Posterior cingulate gyrus (tissue), 11 donors: ENCODE results near the gene STAMBP.
A peak's percentile ranks its signal among the peaks of the same experiment; 100 is the strongest.
"Not testable (repeated sequence)": the region's sequence is repeated elsewhere in the genome, so short reads cannot be mapped to it uniquely, and the experiment has no call there.

Experiments
- DNase-seq, 10 donors: peaks; one replicate each; pipeline versions ENCODE4 v3.0.0 to v3.0.0-alpha.2; 2020 to 2021; ENCODE audit warnings: mixed read lengths in 3 of 10
- intact Hi-C: fragments of 100-400 bp; cut with DNase I; formaldehyde crosslinking; loops from one replicate; pipeline ENCODE4 v1.15.1; 2023

STAMBP gene

GRCh38 chr2:73828818-73829570 is at the start of gene STAMBP:
TSS of gene STAMBP (plus strand) at chr2:73828961. CDS start at chr2:73830857, 1,896 bp downstream.
- peak; percentile 96 to 100 (median 98) for DNase-seq
- intact Hi-C loops, result no loop called here

DNA sequence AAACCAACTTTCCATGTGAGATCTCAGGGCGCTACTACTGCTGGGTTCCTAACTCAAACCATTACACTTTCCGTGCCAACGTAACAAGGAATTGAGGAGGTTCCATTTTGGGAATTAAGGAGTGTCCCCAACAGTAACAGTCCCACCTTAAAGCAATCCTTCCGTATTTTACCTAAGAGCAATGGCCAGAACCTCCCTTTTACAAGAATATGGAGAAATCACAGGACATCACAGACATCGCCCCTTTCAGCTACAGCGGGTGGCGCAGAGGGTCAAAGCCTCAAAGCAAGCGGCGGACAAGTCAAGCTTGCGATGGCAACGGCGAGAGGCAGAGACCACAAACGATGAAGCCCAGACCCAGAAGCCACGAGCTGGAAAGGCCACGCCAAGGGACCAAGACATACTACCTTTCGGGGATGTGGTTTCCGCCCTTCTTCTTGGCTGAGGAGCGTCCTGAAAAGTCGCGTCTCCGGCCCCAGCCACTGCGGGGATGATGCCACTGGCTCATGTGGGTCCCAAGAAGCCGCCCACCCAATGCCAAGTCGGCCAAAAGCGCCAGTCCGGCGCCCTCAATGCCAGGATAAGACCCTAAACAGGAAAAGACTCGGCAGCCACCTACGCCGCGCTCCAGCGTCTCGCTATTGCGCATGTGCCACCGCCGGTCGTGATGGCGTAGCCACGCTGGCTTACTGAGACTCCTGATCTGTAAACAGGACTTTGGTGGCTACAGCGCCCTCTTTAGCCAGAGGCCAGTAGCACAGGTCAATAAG is 49.1 kb upstream of the STAMBP start, which contains the start of gene DUSP11:
Gene DUSP11, minus strand, starts transcription at position 637 of the 770 bp plus-strand sequence. Its CDS starts 129 bp downstream, at position 508.
- intact Hi-C loops, result no loop called here
- DNase-seq, result peak; percentile 89 to 99 (median 96)

DNA sequence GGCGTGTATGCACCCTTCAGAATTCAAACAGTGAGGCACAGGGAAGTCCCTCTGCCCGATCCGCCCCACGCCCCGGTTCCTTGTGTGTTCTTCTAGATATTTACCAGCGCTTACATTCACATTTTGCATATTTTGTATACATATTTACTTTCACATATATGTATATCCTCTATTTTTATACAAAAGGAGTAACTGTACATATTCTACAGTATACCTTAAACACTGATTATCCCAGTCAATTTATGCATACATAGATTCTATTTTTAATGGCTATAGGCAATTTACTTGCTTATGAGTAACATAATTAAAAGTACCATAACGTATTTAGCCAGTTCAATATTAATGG is 48.6 kb upstream of the STAMBP start:
- intact Hi-C loops, result no loop called here
- no peak for DNase-seq

- intact Hi-C loops, DNase-seq: not testable (repeated sequence)
Observed at GRCh38 chr2:73783402-73783801, 45.4 kb upstream of the STAMBP start.

DNA sequence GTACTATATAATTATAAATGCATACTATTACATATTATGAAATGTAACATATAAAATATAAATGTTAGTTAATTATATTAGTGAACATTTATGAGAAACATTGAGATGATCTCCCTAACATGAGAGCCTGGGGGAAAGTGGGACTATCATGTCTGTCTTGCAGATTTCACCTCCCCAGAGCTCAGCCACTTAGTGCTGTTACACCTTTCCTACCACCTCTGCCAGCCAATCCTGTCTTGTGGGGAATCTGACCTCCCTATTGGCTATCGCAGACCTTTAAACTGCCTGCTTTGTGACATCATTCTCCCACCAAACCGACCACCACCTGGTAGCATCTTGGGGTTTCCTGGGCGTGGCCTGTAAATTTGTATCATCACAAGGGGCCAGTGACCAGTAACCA is 44.9 kb upstream of the STAMBP start, which contains the start of gene C2orf78:
Gene C2orf78, plus strand, starts transcription at position 301 of the 400 bp plus-strand sequence. CDS start 127 bp downstream, outside the sequence.
- DNase-seq, intact Hi-C loops: not testable (repeated sequence)

- no peak for DNase-seq
- intact Hi-C loops, result no loop called here
Observed at GRCh38 chr2:73811878-73812277, 16.9 kb upstream of the STAMBP start.

GRCh38 chr2:73812635-73813034 is 16.1 kb upstream of the STAMBP start:
- intact Hi-C loops, result no loop called here

DNA sequence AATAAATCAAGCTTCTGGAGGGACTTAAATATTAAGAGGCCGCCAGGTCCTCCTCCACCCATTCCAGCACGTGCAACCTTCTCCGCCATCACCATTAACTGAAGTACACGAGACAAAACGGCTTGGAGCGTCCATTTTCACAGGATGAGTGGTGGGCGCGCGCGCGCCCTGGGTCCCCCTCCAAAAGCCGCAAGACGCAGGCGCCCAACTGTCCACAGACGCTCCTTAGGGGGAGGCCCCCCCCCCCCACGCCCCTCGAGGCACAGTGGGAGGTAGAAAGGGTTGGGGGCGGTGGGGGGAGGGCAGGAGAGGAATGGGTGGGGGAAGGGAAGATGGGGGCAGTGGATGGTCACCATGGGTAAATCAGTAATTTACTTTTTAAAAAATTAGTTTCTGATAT is 10.5 kb upstream of the STAMBP start:
- no peak for DNase-seq
- intact Hi-C loops, result no loop called here

More at GRCh38 chr2:73812635-73813034, 16.1 kb upstream of the STAMBP start:
- no peak for DNase-seq

- no peak for DNase-seq
- intact Hi-C loops, result no loop called here
Observed at GRCh38 chr2:73821227-73821626, 7.5 kb upstream of the STAMBP start.

- intact Hi-C loops, result no loop called here
Observed at GRCh38 chr2:73821669-73822068, 7.1 kb upstream of the STAMBP start.

GRCh38 chr2:73822276-73822675 is 6.5 kb upstream of the STAMBP start:
- intact Hi-C loops, result no loop called here

More at GRCh38 chr2:73821669-73822068, 7.1 kb upstream of the STAMBP start:
- DNase-seq, result no peak

DNA sequence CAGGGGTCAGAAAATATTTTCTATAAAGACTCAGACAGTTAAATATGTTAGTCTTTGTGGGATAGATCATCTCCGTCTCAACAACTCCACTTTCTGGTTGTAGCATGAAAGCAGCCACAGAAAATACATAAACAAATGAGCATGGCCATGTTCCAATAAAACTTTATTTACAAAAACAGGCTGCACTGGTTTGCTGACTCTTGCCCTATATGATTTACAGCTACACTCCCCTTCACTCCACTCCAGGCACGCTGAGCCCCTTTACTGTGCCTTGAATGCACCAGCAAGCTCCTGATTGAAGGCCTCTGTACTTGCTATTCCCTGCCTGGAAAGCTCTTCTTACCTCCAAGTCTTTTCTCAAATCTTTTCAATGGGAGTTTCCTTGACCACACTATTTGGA is 5.8 kb upstream of the STAMBP start:
- intact Hi-C loops, result no loop called here
- DNase-seq, result no peak

More at GRCh38 chr2:73822276-73822675, 6.5 kb upstream of the STAMBP start:
- no peak for DNase-seq

DNA sequence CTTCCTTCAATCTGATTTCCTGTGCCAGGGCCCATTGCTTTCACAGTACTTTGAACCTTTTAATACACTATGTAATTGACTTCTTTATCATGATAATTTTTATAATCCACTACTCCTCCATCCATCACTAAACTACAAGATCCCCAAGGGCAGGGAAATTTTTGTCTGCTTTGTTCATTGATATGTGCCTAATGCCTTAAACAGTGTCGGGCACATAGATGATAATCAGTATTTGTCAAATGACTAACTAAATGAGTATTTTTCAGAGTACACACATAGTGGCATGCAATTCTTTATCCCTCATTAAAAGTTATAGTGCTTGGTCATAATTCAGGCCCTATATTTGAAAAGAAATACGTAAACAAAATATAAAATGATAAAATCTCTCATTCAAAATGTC is 5.3 kb upstream of the STAMBP start:
- DNase-seq, result no peak
- intact Hi-C loops, result no loop called here

DNA sequence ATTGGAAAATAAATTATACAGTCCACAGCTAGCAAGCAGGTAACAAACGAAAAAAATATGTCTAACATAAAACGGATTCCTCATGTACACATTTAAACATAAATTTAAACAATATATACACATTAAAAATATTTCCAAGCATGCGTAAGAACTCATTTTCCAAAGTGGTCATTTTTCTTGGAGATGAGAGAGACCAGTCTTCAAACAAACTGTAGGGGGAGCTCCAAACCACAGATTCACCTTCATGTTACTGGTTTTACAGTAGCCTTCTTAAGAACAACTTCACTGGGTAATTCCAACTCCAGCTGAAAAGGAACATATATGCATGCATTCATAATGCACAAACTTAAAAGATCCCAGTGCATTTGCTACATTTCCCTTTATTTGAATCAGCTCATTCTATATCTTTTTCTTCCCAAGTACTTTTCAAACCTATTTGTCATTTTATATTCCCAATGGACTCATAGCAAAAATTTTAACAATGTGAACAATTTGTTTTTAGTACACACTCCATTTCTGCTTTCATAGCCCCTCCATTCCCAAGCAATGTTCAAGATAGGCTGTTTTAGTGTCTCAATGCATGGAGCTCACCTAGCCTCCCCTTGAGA is 4.7 kb upstream of the STAMBP start:
- peak in 2 of 10 donors; percentile 14 to 29 for DNase-seq
- intact Hi-C loops, result no loop called here

DNA sequence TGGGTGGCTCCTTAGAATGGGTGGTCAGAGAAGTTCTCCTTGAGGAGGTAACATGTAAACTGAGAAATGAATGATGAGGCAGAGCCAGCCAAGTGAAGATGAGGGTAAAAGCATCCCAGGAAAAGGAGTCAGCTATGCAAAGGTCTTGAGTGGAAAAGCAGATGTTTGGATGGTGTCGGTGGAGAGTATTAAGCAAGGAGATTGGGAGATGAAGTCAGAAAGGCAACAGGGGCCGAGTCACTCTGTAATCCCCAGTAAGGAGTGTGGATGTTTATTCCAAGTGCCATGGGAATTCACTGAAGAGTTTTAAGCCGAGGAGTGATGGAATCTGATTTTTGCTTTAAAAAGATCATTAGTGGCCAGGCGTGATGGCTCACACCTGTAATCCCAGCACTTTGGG is 3.4 kb upstream of the STAMBP start:
- intact Hi-C loops, result no loop called here
- no peak for DNase-seq

GRCh38 chr2:73827018-73827417 is 1.7 kb upstream of the STAMBP start:
- intact Hi-C loops, result no loop called here
- no peak for DNase-seq

DNA sequence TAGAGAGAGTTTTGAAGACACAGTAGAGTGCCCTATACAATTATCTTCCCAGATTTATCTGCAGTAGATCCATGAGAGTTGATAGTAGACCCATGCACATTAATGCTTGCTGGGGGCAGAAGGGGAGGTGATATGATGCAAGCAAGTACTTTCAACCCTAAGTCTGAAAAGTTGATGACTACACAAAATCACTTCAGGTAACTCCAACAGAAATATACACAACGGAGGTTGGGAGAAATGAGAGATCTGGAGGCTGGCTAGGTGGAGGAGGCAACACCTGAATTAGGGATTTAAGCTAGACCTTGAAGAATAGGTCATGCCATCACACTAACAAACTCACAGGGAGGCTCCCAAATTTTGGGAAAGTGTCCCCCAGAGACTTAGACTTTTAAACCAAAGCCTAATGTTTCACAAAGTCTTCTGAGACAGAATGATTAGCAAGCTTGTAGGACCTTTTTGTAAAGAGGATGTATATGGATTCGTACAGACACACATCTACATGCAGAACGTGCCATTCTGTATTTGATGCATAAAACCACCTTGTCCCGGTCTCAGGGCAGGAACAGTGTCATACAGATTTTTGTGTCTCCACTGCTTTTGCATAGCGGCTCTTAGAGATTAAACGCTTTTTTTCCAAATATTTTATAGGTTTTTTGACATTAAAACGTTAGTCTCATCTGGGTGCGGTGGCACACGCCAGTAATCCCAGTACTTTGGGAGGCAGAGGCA is 937 bp upstream of the STAMBP start:
- intact Hi-C loops, result no loop called here
- no peak for DNase-seq

DNA sequence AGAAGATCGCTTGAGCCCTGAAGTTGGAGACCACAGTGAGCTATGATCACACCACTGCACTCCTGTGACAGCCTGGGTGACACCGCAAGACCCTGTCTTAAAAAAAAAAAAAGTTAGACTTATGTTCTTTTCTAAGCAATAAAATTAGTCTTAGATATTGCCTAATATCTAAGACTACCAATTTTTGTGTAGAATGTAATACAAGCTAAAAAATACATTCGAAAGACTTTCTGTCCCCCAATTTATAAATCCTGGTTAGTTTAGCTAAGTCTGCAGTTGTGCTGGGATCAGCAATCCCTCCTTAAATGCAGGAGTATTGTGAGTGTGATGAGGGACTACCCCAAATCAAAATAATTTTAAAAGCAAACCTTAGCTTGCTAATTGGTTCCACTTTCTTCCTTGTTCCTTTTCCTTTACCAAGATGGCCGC is 358 bp upstream of the STAMBP start:
- DNase-seq, result no peak
- intact Hi-C loops, result no loop called here

DNA sequence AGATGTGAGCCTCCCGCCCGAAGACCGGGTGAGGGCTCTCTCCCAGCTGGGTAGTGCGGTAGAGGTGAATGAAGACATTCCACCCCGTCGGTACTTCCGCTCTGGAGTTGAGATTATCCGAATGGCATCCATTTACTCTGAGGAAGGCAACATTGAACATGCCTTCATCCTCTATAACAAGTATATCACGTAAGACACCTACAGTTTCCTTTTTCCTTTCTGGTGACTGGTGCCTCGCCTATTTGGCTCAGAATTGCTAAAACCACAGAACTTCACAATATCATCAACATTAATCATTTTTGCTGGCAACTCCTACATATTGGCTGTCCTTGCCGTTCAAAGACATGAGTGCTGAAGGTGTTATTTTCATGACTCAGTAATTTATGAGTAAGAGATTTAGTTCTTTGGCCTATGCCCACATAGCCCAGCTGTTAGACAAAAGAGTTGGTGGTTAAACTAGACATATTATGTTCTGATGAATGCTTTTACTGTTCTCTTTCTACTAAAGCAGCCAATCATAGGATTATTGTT is 2.2 kb downstream of the STAMBP start:
- intact Hi-C loops, result loop anchor here (5.0 kb wide), 1 partner anchor 156 kb away; no protein-coding TSS in a partner anchor
- no peak for DNase-seq

DNA sequence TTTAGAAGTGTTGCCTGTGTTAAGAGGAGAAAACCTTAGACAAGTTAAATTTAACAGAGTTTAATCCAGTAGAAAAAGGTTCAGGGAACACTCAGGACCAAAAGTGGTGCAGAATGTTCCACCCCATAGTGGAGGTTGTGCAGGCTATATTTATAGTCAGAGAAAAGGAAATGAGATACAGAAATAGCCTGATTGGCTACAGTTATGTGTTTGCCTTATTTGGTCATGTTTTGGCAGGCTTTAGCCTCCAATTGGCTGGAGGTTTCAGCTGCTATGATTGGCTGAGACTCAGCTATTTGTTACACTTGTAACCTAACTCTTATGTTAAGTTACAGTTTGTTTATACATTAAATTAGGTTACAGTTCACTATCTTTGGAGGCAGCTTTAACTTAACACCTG is 4.2 kb downstream of the STAMBP start:
- intact Hi-C loops, result loop anchor here (5.0 kb wide), 1 partner anchor 154 kb away; no protein-coding TSS in a partner anchor
- no peak for DNase-seq
